ENCODE results near the gene KIT.

DNA sequence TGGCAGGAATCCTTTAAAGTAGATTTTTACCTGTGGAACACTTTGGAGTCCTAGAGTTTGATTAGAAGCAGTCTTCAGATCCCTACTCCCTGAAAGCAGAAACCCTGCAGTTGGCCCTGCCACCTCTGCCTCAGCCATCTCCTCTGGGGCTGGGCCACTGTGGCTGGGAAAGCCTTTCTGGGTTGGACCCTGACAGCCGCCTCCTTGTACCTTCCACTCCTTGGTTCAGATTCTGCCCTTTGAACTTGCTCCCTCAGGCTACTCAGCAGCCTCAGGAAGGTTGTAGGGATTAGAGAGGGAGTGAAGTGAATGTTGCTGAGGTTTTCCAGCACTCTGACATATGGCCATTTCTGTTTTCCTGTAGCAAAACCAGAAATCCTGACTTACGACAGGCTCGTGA, 65.5 kb downstream of the KIT start:
- TF ChIP-seq, protein P1, sequence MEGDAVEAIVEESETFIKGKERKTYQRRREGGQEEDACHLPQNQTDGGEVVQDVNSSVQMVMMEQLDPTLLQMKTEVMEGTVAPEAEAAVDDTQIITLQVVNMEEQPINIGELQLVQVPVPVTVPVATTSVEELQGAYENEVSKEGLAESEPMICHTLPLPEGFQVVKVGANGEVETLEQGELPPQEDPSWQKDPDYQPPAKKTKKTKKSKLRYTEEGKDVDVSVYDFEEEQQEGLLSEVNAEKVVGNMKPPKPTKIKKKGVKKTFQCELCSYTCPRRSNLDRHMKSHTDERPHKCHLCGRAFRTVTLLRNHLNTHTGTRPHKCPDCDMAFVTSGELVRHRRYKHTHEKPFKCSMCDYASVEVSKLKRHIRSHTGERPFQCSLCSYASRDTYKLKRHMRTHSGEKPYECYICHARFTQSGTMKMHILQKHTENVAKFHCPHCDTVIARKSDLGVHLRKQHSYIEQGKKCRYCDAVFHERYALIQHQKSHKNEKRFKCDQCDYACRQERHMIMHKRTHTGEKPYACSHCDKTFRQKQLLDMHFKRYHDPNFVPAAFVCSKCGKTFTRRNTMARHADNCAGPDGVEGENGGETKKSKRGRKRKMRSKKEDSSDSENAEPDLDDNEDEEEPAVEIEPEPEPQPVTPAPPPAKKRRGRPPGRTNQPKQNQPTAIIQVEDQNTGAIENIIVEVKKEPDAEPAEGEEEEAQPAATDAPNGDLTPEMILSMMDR (IDR thresholded peaks at IDR 0.05), result no peak
- TF ChIP-seq POLR2A (IDR thresholded peaks at IDR 0.05) (no peak), POLR2AphosphoS5 (IDR thresholded peaks at IDR 0.05; ENCODE audit: insufficient read depth in 1 of 2, low read depth in 1 of 2) (no peak)

All from vagina (tissue), 2 donors.